ENCODE measurements around the gene LHFPL4. TPM values are rescaled to one million over a fixed set of nuclear protein-coding genes. Genes with fewer than 3 reads are reported as not detected.

LHFPL4 gene
- total RNA-seq, 1 donor from 2014 or later = not detected

DNA sequence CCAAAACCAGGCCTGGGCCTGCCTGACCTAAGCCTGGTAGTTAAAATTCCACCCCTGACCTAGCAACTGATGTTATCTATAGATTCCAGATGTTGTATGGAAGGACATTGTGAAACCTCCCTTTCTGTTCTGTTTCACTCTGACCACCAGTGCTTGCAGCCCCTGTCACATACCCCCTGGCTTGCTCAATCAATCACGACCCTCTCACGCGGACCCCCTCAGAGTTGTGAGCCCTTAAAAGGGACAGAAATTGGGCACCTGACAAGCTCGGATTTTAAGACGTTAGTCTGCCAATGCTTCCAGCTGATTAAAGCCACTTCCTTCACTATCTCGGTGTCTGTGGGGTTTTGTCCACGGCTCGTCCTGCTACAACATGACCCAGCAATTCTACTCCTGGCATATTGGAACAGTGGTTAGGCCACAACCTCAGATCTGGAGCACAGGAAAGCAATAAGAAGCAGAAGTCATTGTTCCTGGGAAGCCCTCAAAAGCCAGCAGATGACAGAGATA, 36.7 kb upstream of the LHFPL4 start:
- no peaks in the 10 kb centered on the region for H3K9me3 ChIP-seq
- TF ChIP-seq, protein P1, sequence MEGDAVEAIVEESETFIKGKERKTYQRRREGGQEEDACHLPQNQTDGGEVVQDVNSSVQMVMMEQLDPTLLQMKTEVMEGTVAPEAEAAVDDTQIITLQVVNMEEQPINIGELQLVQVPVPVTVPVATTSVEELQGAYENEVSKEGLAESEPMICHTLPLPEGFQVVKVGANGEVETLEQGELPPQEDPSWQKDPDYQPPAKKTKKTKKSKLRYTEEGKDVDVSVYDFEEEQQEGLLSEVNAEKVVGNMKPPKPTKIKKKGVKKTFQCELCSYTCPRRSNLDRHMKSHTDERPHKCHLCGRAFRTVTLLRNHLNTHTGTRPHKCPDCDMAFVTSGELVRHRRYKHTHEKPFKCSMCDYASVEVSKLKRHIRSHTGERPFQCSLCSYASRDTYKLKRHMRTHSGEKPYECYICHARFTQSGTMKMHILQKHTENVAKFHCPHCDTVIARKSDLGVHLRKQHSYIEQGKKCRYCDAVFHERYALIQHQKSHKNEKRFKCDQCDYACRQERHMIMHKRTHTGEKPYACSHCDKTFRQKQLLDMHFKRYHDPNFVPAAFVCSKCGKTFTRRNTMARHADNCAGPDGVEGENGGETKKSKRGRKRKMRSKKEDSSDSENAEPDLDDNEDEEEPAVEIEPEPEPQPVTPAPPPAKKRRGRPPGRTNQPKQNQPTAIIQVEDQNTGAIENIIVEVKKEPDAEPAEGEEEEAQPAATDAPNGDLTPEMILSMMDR (IDR thresholded peaks at IDR 0.05) = no peak
- H3K36me3 ChIP-seq = no peaks in the 10 kb centered on the region
- H3K4me3 ChIP-seq = no peak overlapping the region
- H3K27me3 ChIP-seq = no peaks in the 10 kb centered on the region
- H3K4me1 ChIP-seq = no peaks in the 10 kb centered on the region
- H3K27ac ChIP-seq = no peak overlapping the region
- intact Hi-C loops (cut with DNase I) = no loop called here
- DNase-seq (ENCODE audit: low spot score in 2 of 2) = no peak

- TF ChIP-seq, protein P1 (IDR thresholded peaks at IDR 0.05) = no peak
- H3K4me3 ChIP-seq = no peak overlapping the region
Measured at GRCh38 chr3:9583792-9584191, 30.2 kb upstream of the LHFPL4 start.

DNA sequence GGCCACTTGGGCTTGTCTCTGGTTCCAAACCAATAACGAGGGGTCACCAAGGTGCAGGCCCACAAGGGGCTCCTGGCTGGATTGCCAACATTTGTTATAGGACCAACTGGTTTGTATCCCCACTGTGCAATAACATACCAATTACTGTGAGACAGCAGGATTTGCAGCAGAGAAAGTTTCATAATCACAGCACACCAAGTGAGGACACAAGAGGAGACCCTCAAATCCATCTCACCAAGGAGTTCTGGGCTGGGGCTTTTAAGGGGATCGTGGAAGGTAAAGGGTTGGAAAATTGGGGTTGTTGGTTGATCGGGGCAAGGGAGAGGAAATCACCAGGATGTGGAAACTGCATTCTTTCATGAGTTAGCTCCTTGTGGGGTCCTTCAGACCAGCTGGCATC, 29.7 kb upstream of the LHFPL4 start:
- no peak for DNase-seq (ENCODE audit: low spot score in 2 of 2)
- no peaks in the 10 kb centered on the region for H3K36me3 ChIP-seq
- H3K27ac ChIP-seq = no peak overlapping the region
- TF ChIP-seq, protein P1 (IDR thresholded peaks at IDR 0.05) = no peak
- intact Hi-C loops (cut with DNase I) = no loop called here
- H3K4me3 ChIP-seq = no peak overlapping the region
- no peaks in the 10 kb centered on the region for H3K4me1 ChIP-seq
- no peaks in the 10 kb centered on the region for H3K27me3 ChIP-seq
- H3K9me3 ChIP-seq = peaks cover 0 to 6% of the 10 kb centered on the region in 2 donors

More at GRCh38 chr3:9583792-9584191, 30.2 kb upstream of the LHFPL4 start:
- Histone ChIP-seq H3K27ac (no peak overlapping the region), H3K27me3 (no peaks in the 10 kb centered on the region), H3K9me3 (peaks cover 0 to 6% of the 10 kb centered on the region in 2 donors), H3K36me3 (no peaks in the 10 kb centered on the region), H3K4me1 (no peaks in the 10 kb centered on the region)
- intact Hi-C loops (cut with DNase I) = no loop called here
- DNase-seq (ENCODE audit: low spot score in 2 of 2) = no peak

DNA sequence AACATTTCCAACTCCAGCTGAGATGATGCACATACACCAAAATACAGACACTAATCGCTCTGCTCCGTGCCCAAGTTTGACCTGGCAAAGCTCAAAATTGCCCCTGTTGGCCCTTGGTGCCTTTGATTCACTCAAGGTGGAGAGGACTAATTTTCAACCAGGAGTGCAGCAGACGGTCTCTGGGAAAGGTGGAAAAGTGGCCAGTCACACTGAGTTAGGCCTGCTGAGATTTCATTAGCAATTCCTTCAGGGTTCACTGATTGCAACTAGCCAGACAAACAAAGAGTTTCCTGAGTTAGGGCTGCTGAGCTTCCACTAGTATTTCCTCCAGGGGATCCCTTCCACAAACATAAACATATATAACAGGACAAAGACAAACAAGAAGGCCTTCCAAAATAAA, 28.7 kb upstream of the LHFPL4 start:
- no peak overlapping the region for H3K27ac ChIP-seq
- peaks cover 0 to 6% of the 10 kb centered on the region in 2 donors for H3K9me3 ChIP-seq
- H3K36me3 ChIP-seq = no peaks in the 10 kb centered on the region
- TF ChIP-seq, protein P1 (IDR thresholded peaks at IDR 0.05) = no peak
- DNase-seq (ENCODE audit: low spot score in 2 of 2) = no peak
- no peak overlapping the region for H3K4me3 ChIP-seq
- H3K27me3 ChIP-seq = no peaks in the 10 kb centered on the region
- no peaks in the 10 kb centered on the region for H3K4me1 ChIP-seq
- intact Hi-C loops (cut with DNase I) = no loop called here

- TF ChIP-seq, protein P1 (IDR thresholded peaks at IDR 0.05) = no peak
- H3K9me3 ChIP-seq = peaks cover 0 to 6% of the 10 kb centered on the region in 2 donors
- no peaks in the 10 kb centered on the region for H3K27me3 ChIP-seq
- no peaks in the 10 kb centered on the region for H3K4me1 ChIP-seq
- no peak for DNase-seq (ENCODE audit: low spot score in 2 of 2)
- H3K27ac ChIP-seq = no peak overlapping the region
- H3K36me3 ChIP-seq = no peaks in the 10 kb centered on the region
- intact Hi-C loops (cut with DNase I) = no loop called here
- H3K4me3 ChIP-seq = no peak overlapping the region
Measured at GRCh38 chr3:9581742-9582141, 28.1 kb upstream of the LHFPL4 start.

GRCh38 chr3:9569054-9569453, 15.4 kb upstream of the LHFPL4 start:
- no peak overlapping the region for H3K27ac ChIP-seq
- no peaks in the 10 kb centered on the region for H3K27me3 ChIP-seq
- no peak overlapping the region for H3K4me3 ChIP-seq
- no peak for DNase-seq (ENCODE audit: low spot score in 2 of 2)
- H3K9me3 ChIP-seq = peaks cover 0 to 6% of the 10 kb centered on the region in 2 donors
- intact Hi-C loops (cut with DNase I) = no loop called here
- TF ChIP-seq, protein P1 (IDR thresholded peaks at IDR 0.05) = no peak
- no peaks in the 10 kb centered on the region for H3K4me1 ChIP-seq
- H3K36me3 ChIP-seq = no peaks in the 10 kb centered on the region
